ENCODE data around the gene OLFM1.

OLFM1 gene

GRCh38 chr9:135075234-135076142, 12.0 kb upstream of the OLFM1 start:
- FAIRE-seq (no peak), DNase-seq (ENCODE audit: extremely low spot score, insufficient read length, low read depth) (no peak)

GRCh38 chr9:135076143-135076875, 11.2 kb upstream of the OLFM1 start:
- DNase-seq (ENCODE audit: extremely low spot score, insufficient read length, low read depth) (no peak), FAIRE-seq (no peak)

DNA sequence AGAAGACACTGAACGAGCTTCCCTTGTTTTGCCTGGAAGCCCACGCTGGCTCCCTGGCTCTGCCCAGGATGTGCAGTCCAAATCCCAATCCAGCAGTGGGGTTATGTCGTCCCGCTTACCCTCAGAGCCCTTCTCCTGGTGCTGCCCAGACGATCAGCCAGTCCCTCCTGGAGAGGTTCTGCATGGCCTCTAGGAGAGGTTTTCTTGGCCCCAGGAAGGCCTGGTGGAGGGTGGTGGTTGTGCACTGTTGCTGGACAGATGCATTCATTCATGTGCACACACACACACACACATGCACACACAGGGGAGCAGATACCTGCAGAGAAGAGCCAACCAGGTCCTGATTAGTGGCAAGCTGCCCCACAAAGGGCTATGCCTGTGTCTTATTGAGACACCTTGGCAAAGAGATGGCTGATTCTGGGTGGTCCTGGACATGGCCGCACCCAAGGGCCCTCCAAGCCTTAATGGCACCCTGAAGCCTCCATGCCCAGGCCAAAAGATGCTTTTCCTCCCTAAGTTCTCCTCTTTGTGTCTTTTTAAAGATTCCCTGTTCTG, 10.5 kb upstream of the OLFM1 start:
- no peak for DNase-seq (ENCODE audit: extremely low spot score, insufficient read length, low read depth)

DNA sequence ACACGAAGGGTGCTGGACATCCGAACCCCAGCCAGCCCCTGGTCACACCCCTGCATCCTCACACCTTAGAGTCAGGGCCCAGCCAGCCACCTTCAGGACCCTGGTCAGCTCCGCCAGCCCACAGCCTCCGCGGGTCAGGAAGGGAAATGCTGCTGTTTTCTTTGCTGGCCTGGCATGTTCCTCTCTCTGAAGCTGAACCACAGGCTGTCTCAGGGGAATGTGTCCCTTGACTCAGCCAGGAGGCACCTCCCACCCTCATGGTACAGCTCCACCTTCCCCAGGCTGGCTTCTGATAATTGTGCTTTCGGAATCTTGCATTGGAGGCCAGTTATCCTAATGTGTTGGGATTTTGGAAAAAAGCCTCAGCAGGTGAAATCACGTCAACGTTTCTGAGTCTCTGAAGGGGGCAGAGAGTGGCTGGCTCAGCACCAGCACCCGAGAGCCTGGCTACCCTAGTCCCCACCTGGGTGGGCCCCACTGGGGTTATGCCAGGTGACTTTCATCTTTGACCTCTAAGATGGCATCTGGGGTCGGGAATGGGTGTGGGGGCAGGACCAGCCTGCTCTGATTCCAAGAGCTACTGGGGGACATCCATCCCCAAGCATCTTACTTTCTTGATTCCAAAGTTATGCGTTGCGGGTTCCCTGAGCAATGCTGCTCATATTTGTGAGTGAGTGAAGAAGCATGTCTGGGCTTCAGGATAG, 9.8 kb upstream of the OLFM1 start:
- FAIRE-seq (no peak), DNase-seq (ENCODE audit: extremely low spot score, insufficient read length, low read depth) (no peak)

More for the DNA sequence above, 10.5 kb upstream of the OLFM1 start:
- no peak for FAIRE-seq

- DNase-seq (ENCODE audit: extremely low spot score, insufficient read length, low read depth), result no peak
- no peak for FAIRE-seq
These were observed 9.1 kb upstream of the OLFM1 start for GRCh38 chr9:135078361-135078821.

DNA sequence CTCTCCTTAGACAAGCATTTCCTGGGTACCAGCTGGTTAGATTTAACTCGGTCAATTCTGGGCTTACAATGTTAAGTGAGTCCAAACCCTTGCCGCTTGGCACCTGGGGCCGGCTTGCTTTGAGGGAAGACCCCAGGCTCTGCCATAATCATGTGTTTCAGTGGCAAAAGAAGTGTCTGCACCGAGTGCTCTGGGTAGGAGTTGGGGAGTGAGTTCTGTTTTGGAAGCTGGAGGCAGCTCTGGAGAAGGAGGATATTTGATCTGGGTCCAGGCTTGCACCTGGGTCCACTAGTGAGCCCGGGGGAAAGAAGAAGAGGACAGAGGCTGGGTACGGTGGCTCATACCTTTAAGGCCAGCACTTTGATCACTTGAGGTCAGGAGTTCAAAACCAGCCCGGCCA, 8.4 kb upstream of the OLFM1 start:
- no peak for FAIRE-seq
- no peak for DNase-seq (ENCODE audit: extremely low spot score, insufficient read length, low read depth)

DNA sequence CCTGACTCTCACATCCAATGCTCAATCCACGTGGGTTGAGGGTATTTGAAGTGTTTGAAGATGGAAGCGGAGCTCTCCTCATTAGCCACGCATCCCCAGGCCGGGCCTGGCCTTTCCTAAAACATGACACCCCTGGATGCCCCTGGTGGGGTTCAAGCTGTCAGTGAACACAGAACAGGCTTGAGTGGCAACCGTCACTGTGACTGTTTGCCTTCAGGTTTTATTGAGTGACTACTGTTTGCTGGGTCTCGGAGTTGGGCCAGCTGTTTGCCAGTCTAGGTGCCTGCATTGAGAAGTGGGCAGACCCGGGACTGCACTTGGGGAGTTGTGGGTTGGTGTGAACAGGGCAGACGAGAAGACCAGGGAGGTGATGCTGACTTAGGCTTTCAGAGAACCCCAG, 7.8 kb upstream of the OLFM1 start:
- FAIRE-seq (no peak), DNase-seq (ENCODE audit: extremely low spot score, insufficient read length, low read depth) (no peak)

DNA sequence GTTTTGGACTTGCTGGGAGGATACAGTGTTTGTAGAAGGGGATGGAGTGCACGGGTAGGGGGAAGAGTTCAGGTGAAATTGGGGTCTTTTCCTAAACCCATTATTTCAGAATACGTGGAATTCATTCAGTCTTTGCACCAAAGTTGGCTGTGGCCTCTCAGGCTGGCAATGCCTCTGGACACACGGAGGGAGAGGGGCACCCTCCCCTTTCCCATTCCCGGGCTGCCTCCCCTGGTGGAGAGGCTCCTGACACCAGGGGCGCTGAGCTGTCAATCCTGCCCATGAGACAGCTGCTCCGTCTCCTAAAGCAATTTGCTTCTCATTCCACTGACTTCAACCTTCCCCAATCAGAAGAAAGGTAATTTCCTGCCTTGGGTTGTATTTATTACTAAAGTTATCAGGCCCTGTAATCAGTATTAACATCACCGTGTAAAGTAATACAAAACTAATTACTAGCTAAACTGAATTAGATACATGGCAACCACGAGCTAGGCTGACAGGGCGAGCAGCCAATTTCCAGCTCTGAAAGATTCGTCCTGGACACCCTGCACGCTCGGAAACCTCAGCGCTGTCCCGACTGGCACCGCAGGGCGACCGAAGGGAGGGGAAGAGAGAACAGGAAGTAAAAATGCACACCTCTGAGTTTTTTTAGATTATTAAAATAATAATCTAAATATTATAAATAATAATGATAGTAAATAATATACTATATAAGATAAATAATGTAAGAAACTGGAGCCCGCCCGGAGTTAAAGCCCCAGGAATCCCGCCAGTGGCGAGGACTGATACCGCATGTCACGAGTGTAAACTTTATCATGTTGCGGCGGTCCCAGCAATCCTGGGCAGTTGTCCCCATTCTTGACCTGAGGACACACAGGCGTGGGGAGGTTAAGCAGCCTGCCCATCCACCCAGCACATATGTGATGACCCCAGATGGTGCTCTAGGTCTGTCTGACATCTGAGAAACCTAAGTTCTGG, 6.9 kb upstream of the OLFM1 start:
- FAIRE-seq (no peak), DNase-seq (ENCODE audit: extremely low spot score, insufficient read length, low read depth) (no peak)

- DNase-seq (ENCODE audit: extremely low spot score, insufficient read length, low read depth) (no peak), FAIRE-seq (no peak)
These were observed 6.2 kb upstream of the OLFM1 start for GRCh38 chr9:135081264-135081660.

GRCh38 chr9:135081731-135082130, 5.7 kb upstream of the OLFM1 start:
- no peak for FAIRE-seq
- no peak for DNase-seq (ENCODE audit: extremely low spot score, insufficient read length, low read depth)

GRCh38 chr9:135082536-135082935, 4.9 kb upstream of the OLFM1 start:
- DNase-seq (ENCODE audit: extremely low spot score, insufficient read length, low read depth), result no peak

GRCh38 chr9:135083241-135083810, 4.1 kb upstream of the OLFM1 start:
- no peak for FAIRE-seq
- no peak for DNase-seq (ENCODE audit: extremely low spot score, insufficient read length, low read depth)

More at GRCh38 chr9:135082536-135082935, 4.9 kb upstream of the OLFM1 start:
- FAIRE-seq, result no peak

GRCh38 chr9:135083831-135084230, 3.6 kb upstream of the OLFM1 start:
- DNase-seq (ENCODE audit: extremely low spot score, insufficient read length, low read depth) (no peak), FAIRE-seq (no peak)

GRCh38 chr9:135084262-135084661, 3.2 kb upstream of the OLFM1 start:
- FAIRE-seq (no peak), DNase-seq (ENCODE audit: extremely low spot score, insufficient read length, low read depth) (no peak)

DNA sequence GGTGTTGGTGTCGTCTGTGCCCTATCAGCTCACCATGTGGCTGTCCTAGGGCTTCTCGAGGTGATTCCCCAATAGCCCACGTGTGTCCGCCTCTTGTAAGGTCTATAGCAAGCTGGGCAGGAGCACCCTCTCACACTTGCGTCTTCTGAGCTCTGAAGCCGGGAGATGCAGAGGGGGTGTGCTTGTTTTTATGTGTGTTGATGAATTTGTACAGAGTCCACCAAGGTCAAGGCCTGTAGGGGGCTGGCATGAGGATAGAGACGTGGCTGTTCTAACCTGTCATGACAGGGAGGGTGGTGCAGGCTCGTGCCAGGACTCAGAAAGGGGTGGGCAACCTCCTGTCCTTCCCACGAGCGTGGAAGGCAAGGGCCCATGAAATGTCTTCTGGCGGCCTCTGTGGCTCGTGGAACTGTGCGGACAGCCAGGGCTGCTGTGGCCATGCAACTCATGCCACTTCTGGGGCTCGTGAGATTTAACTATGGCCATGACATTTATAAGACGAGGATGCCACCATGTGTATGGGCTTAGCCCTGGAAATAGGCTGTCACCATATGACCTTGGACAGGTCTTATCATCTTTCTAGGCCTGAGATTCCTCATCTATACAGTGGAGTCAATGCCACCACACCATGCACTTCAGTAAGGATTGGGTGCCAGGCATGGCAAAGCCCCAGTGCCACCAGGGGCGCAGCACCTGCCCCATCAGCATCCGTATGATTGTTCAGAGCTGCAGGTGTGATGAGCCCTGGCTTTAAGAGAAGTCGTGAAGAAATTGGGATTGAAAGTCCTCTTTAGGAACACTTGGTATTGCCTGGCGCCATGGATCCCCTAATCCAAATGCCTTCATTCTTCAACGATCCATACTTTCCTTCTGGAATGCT, 2.3 kb upstream of the OLFM1 start:
- DNase-seq (ENCODE audit: extremely low spot score, insufficient read length, low read depth) (no peak), FAIRE-seq (no peak)

DNA sequence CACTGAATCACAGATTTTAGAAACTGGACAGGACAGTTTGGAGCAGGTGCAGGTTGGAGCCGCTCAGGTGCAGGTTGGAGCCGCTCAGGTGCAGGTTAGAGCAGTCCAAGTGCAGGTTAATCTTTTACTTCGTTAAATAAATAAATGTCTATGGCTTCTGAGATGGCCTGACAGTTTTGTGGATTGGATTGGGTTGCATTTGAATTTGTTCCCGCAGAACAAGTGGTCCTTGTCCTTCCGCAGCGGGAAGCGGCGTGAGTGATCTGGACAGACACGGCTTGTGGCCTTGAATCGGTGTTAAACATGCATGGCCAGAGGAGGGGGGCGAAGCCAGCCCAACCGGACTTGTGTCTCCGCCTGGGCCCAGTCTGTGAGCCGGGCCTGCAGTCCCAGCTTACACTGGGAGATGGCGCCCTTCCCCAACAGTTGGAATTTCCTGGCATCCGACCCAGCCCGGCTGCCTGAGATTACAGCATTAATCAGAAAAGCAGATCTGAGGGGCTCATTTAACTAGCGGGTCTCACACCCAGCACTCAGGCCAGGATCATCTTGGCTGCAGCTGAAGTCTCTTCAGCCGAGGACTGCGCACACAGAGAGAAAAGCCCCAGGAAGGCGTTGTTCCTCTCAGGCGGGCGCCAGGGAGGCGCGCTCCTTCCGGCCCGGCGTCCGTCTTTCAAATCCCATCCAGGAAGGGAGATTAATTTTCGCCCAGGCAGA, 1.5 kb upstream of the OLFM1 start:
- DNase-seq (ENCODE audit: extremely low spot score, insufficient read length, low read depth), result peak; percentile 39
- FAIRE-seq, result no peak
